Thyroid gland (tissue), 4 donors: ENCODE data around the gene HELZ. TPM values are rescaled to one million over a fixed set of nuclear protein-coding genes. Genes with fewer than 3 reads are reported as not detected.

Source experiments
- DNase-seq, 2 donors: peaks; one replicate each; pipeline ENCODE4 v3.0.0-alpha.2; 2019
- H3K27ac ChIP-seq, 3 donors: fragments of 200-600 bp; sonication (generic); 1 replicate in 2 of 3; 2 replicates in 1 of 3; pipeline ENCODE4 v1.5.1; 2016 to 2019; ENCODE audit warnings: mild to moderate bottlenecking in 1 of 3, moderate library complexity in 1 of 3
- H3K27me3 ChIP-seq: fragments of 200-600 bp; sonication (generic); one replicate; pipeline ENCODE4 v1.5.1; 2019
- H3K36me3 ChIP-seq, 2 donors: fragments of 200-600 bp; sonication (generic); one replicate each; pipeline ENCODE4 v1.5.1; 2016 to 2019
- H3K4me1 ChIP-seq, 2 donors: fragments of 200-600 bp; sonication (generic); one replicate each; pipeline ENCODE4 v1.5.1; 2017 to 2019
- H3K4me3 ChIP-seq, 3 donors: fragments of 200-600 bp; sonication (generic); replicated peaks in 1 of 3; 1 replicate in 2 of 3; 2 replicates in 1 of 3; pipeline ENCODE4 v1.5.1; 2016; ENCODE audit warnings: mild to moderate bottlenecking in 1 of 3
- H3K9me3 ChIP-seq: fragments of 200-600 bp; sonication (generic); one replicate; pipeline ENCODE4 v1.5.1; 2017
- CTCF ChIP-seq, 6 experiments: fragments of 200-600 bp in 3 of 6; fragments of 450-650 bp in 3 of 6; sonication (generic) in 3 of 6; IDR thresholded peaks; one replicate each; pipeline ENCODE4 v1.5.1; 2016 to 2019; ENCODE audit warnings: antibody characterized with exemption in 6 of 6, mild to moderate bottlenecking in 2 of 6, inconsistent platforms in 1 of 6, moderate library complexity in 1 of 6
- POLR2A ChIP-seq, 2 donors: fragments of 450-650 bp; IDR thresholded peaks; one replicate each; pipeline ENCODE4 v1.6.1; 2017; ENCODE audit warnings: antibody characterized with exemption in 2 of 2, mild to moderate bottlenecking in 2 of 2, moderate library complexity in 1 of 2
- WGBS, 2 donors: methylation state at CpG; one replicate each; pipeline ENCODE4 v1.1.5; 2017; 5-methylcytosine and 5-hydroxymethylcytosine counted together
- intact Hi-C: fragments of 100-400 bp; cut with DNase I; formaldehyde crosslinking; loops from one replicate; pipeline ENCODE4 v1.15.1; 2023
- total RNA-seq, 4 donors: library from RNA; depleted of rRNA; stranded (reverse); fragments of >200 nt; gene quantifications; one replicate each; pipeline ENCODE4 v1.2.3, GENCODE V29; 2016

The HELZ gene
- total RNA-seq, 4 donors from 2014 or later: 63.4 to 134 (median 88.2) TPM

- H3K27ac ChIP-seq: no peak overlapping the region
- no peak for TF ChIP-seq CTCF (IDR thresholded peaks at IDR 0.05)
- no peak for TF ChIP-seq POLR2A (IDR thresholded peaks at IDR 0.05)
- H3K36me3 ChIP-seq: no peaks in the 10 kb centered on the region
- WGBS, 2 donors: 89% methylated on average over 29 of the region's 29 CpGs
- no peak overlapping the region for H3K4me3 ChIP-seq
- no peaks in the 10 kb centered on the region for H3K9me3 ChIP-seq
- intact Hi-C loops: no loop called here
- no peaks in the 10 kb centered on the region for H3K4me1 ChIP-seq
- DNase-seq: no peak
- no peaks in the 10 kb centered on the region for H3K27me3 ChIP-seq
These were observed 188.9 kb downstream of the HELZ start for GRCh38 chr17:67055811-67056745.

- DNase-seq: no peak
- Histone ChIP-seq H3K27ac (no peak overlapping the region), H3K27me3 (no peaks in the 10 kb centered on the region), H3K4me1 (no peaks in the 10 kb centered on the region), H3K4me3 (no peak overlapping the region), H3K36me3 (no peaks in the 10 kb centered on the region), H3K9me3 (no peaks in the 10 kb centered on the region)
- intact Hi-C loops: no loop called here
- WGBS, 2 donors: 93 to 95% methylated on average over 19 of the region's 19 CpGs
- no peak for TF ChIP-seq CTCF (IDR thresholded peaks at IDR 0.05)
- no peak for TF ChIP-seq POLR2A (IDR thresholded peaks at IDR 0.05)
These were observed 190.0 kb downstream of the HELZ start for GRCh38 chr17:67055041-67055443.

- H3K4me3 ChIP-seq: no peak overlapping the region
- no peak for TF ChIP-seq CTCF (IDR thresholded peaks at IDR 0.05)
- TF ChIP-seq POLR2A (IDR thresholded peaks at IDR 0.05): no peak
- no peaks in the 10 kb centered on the region for H3K27me3 ChIP-seq
- no peak overlapping the region for H3K27ac ChIP-seq
- intact Hi-C loops: no loop called here
- H3K4me1 ChIP-seq: no peaks in the 10 kb centered on the region
- H3K9me3 ChIP-seq: no peaks in the 10 kb centered on the region
- no peaks in the 10 kb centered on the region for H3K36me3 ChIP-seq
- no peak for DNase-seq
- 78 to 87% methylated on average over 5 of the region's 5 CpGs for WGBS, 2 donors
These were observed 190.4 kb downstream of the HELZ start for GRCh38 chr17:67054608-67055007.

- TF ChIP-seq POLR2A (IDR thresholded peaks at IDR 0.05) (no peak), CTCF (IDR thresholded peaks at IDR 0.05) (no peak)
- Histone ChIP-seq H3K36me3 (no peaks in the 10 kb centered on the region), H3K27ac (no peak overlapping the region), H3K9me3 (no peaks in the 10 kb centered on the region), H3K4me3 (no peak overlapping the region), H3K4me1 (no peaks in the 10 kb centered on the region), H3K27me3 (no peaks in the 10 kb centered on the region)
- no peak for DNase-seq
- 70 to 71% methylated on average over 13 to 18 of the region's 19 CpGs for WGBS, 2 donors
- intact Hi-C loops: no loop called here
These were observed 190.9 kb downstream of the HELZ start for GRCh38 chr17:67054011-67054591.

GRCh38 chr17:67053438-67054000, 191.5 kb downstream of the HELZ start:
- intact Hi-C loops: no loop called here
- Histone ChIP-seq H3K27ac (no peak overlapping the region), H3K27me3 (no peaks in the 10 kb centered on the region), H3K4me1 (no peaks in the 10 kb centered on the region), H3K36me3 (no peaks in the 10 kb centered on the region), H3K4me3 (no peak overlapping the region), H3K9me3 (no peaks in the 10 kb centered on the region)
- 85 to 92% methylated on average over 7 to 9 of the region's 9 CpGs for WGBS, 2 donors
- no peak for TF ChIP-seq CTCF (IDR thresholded peaks at IDR 0.05)
- no peak for TF ChIP-seq POLR2A (IDR thresholded peaks at IDR 0.05)
- DNase-seq: no peak
